Measurements from ENCODE around the gene TIMM44.
"Not testable (repeated sequence)": the region's sequence is repeated elsewhere in the genome, so short reads cannot be mapped to it uniquely, and the experiment has no call there.

The TIMM44 gene

GRCh38 chr19:7925171-7925851 lies 18.2 kb downstream of the TIMM44 start:
- DNase-seq (ENCODE audit: low read depth) = no peak

GRCh38 chr19:7924651-7925170 lies 18.8 kb downstream of the TIMM44 start:
- DNase-seq (ENCODE audit: low read depth) = no peak

GRCh38 chr19:7924241-7924640 lies 19.2 kb downstream of the TIMM44 start:
- DNase-seq (ENCODE audit: low read depth) = no peak

GRCh38 chr19:7923295-7924191 lies 19.9 kb downstream of the TIMM44 start:
- no peak for DNase-seq (ENCODE audit: low read depth)

- no peak for DNase-seq (ENCODE audit: low read depth)
Measured at GRCh38 chr19:7922836-7923195, 20.6 kb downstream of the TIMM44 start.

GRCh38 chr19:7921967-7922835 lies 21.3 kb downstream of the TIMM44 start:
- no peak for DNase-seq (ENCODE audit: low read depth)

GRCh38 chr19:7921302-7921966 lies 22.0 kb downstream of the TIMM44 start:
- DNase-seq (ENCODE audit: low read depth) = no peak

GRCh38 chr19:7920519-7921301 lies 22.8 kb downstream of the TIMM44 start:
- DNase-seq (ENCODE audit: low read depth) = peak; percentile 78

- peak; percentile 55 for DNase-seq (ENCODE audit: low read depth)
Measured at GRCh38 chr19:7919610-7920518, 23.6 kb downstream of the TIMM44 start, which contains the start of gene SNAPC2. TSS of gene SNAPC2 (plus strand) at chr19:7920338. CDS start at chr19:7920367, 29 bp downstream.

- DNase-seq (ENCODE audit: low read depth) = no peak
Measured at GRCh38 chr19:7918615-7919421, 24.6 kb downstream of the TIMM44 start.

- not testable (repeated sequence) for DNase-seq (ENCODE audit: low read depth)
Measured at GRCh38 chr19:7918062-7918614, 25.3 kb downstream of the TIMM44 start.

GRCh38 chr19:7917267-7918061 lies 26.0 kb downstream of the TIMM44 start:
- no peak for DNase-seq (ENCODE audit: low read depth)

GRCh38 chr19:7916955-7917266 lies 26.6 kb downstream of the TIMM44 start:
- no peak for DNase-seq (ENCODE audit: low read depth)

GRCh38 chr19:7916103-7916954 lies 27.1 kb downstream of the TIMM44 start:
- no peak for DNase-seq (ENCODE audit: low read depth)

GRCh38 chr19:7915250-7916102 lies 28.0 kb downstream of the TIMM44 start:
- no peak for DNase-seq (ENCODE audit: low read depth)

GRCh38 chr19:7914598-7915045 lies 28.8 kb downstream of the TIMM44 start, which contains the start of gene TGFBR3L:
TSS of gene TGFBR3L (plus strand) at chr19:7914830.
- DNase-seq (ENCODE audit: low read depth) = no peak

Data from non-pigmented ciliary epithelial cell (primary cell).